K562 treated with DMSO at 1 percent for 48 hours (cell line): ENCODE measurements around the gene ZNF10. TPM values are rescaled to one million over a fixed set of nuclear protein-coding genes. Genes with fewer than 3 reads are reported as not detected.

Experiments used
- total RNA-seq: library from RNA; unstranded; fragments of 300-600 nt; gene quantifications from 2 replicates; pipeline ENCODE4 v1.2.3, GENCODE V29; 2022; ENCODE audit warnings: low replicate concordance; ENCODE audit errors: extremely low read depth

ZNF10 gene
- not detected in 2 replicates for total RNA-seq

DNA sequence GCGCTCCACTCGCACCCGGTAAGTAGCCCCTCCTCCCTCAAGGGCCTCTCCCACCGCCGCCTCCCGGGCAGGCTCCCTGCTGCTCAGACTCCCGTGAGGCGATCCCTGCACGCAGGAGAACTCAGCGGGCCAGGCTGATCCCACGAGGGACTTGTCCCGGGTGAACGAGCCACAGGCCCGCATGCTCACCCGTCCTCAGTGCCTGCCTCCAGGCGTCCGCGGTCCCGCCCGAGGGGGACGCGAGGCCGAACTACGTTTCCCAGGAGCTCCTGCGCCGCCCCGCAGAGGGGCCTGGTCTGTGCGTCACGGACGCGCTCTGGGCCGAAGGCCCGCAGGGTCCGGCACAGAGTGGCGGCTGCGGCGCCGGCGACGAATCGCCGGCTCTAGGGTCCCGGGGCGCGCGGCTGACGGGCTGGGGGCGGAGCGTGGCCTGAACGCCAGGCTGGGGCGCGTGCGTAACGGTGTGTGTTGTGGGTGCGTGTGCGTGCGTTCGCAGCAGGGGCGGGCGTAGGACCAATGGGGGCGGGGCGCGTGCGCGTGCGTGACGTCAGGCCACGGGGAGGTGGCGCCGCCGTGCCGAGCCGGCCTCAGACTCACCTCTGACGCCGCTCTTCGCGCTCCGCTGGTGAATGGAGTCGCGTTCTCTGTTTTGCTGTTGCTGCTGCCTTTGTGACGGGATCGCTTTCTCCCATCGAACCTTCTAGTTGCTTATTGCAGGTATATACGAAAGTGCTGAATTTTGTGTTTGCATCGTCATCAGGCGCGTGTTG lies at the start of gene ZNF10, which contains the start of gene ZNF891:
Gene ZNF10, plus strand, starts transcription at position 590 of the 770 bp plus-strand sequence. CDS start 13,866 bp downstream, outside the sequence.
Gene ZNF891, minus strand, starts transcription at position 237 of the 770 bp plus-strand sequence. CDS start 8,356 bp downstream, outside the sequence.

DNA sequence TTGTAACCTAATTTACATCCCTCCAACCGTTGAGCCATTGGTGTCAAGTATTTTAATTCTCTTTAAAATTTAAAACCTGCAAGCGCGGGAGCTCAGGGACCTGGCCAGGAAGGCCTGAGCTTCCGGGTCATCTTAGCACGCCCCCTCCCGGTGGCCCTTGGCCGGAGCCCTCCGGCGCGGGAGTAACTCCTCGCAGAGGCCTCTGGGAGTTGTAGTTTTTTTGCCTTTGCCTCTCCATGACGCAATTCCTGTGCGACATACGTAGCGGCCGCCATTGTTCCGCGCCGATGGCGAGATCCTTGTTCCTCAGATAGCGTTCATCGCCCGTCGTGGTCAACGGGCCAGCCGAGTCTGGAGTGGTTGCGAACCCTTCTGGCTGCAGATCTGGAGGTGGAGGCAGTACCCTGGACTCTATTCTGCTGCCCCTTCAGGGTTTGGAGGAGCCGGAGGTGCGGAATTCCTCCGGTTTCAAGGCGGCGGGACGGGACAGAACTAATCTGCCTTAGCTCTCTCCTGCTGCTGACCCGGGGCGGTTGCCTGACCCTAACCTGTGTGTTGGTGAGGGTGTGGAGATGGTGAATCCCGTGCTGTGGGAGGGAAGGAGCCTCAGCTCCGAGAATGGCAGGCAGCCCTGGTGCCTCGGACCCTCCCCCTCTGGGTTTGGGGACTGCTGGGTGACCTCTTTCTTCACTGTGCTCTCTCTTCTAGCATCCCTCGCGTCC lies 51.0 kb downstream of the ZNF10 start, which contains the start of gene ZNF268:
Gene ZNF268, plus strand, starts transcription at position 258 of the 722 bp plus-strand sequence. CDS start 503 bp downstream, outside the sequence.

Other genes starting within 250 kb of the ZNF10 start
- gene CHFR, start 243.0 kb upstream of the ZNF10 start, total RNA-seq: not detected in 2 replicates
- not detected in 2 replicates for gene ZNF605, start 174.3 kb upstream of the ZNF10 start, total RNA-seq
- gene ZNF26, start 144.3 kb upstream of the ZNF10 start, total RNA-seq: not detected in 2 replicates
- gene ZNF84, start 93.1 kb upstream of the ZNF10 start, total RNA-seq: not detected in 2 replicates
- not detected in 2 replicates for gene ZNF140, start 49.7 kb upstream of the ZNF10 start, total RNA-seq
- gene ZNF891, start 353 bp upstream of the ZNF10 start, total RNA-seq: not detected in 2 replicates
- not detected in 2 replicates for gene ZNF268, start 50.9 kb downstream of the ZNF10 start, total RNA-seq
- gene ANHX, start 105.2 kb downstream of the ZNF10 start, total RNA-seq: not detected in 2 replicates